ENCODE results near the gene ASGR2. TPM values are rescaled to one million over a fixed set of nuclear protein-coding genes. Genes with fewer than 3 reads are reported as not detected.

Gene ASGR2
- polyA plus RNA-seq, 3 donors = 53.3 to 148 (median 78.3) TPM

DNA sequence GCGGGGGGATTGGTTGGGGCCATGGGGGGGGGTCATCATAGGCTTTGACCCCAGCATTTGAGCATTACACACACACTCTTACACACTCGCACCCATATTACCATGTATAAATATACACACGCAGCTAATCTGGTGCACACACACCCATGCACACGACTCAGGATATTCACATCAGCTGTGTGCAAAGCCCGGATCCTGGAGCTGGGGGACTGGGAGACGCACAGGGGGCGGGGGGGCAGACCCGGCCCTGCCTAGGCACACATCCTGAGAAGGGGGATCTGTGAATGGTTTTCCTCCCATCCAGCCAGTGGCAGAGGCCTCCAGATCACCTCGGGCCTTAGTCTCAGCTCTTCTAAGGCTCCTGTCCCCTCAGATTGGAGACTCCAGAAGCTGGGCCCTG lies 5.6 kb downstream of the ASGR2 start:
- Histone ChIP-seq H3K36me3 (replicated peaks in 1 of 2; ENCODE audit: control insufficient read depth in 1 of 2, insufficient read depth in 2 of 2, low read length in 2 of 2) (peaks cover 27 to 28% of the 10 kb centered on the region in 2 donors), H3K27ac (ENCODE audit: low read depth in 1 of 2, low read length in 2 of 2) (peak overlapping the region in 1 of 2 donors; percentile 27), H3K4me1 (ENCODE audit: control insufficient read depth in 1 of 2, insufficient read depth in 2 of 2, low read length in 2 of 2) (peaks cover 56 to 64% of the 10 kb centered on the region in 2 donors), H2AFZ (ENCODE audit: insufficient read depth, low read depth, low read length, poor library complexity, severe bottlenecking) (no peak overlapping the region), H3K9me3 (replicated peaks in 1 of 2; ENCODE audit: control insufficient read depth in 1 of 2, insufficient read depth in 1 of 2, low read length in 2 of 2) (no peaks in the 10 kb centered on the region), H3K27me3 (ENCODE audit: control insufficient read depth in 2 of 2, insufficient read depth in 2 of 2, low read length in 2 of 2) (no peaks in the 10 kb centered on the region), H3K4me3 (replicated peaks in 1 of 3; ENCODE audit: low read depth in 2 of 3, low read length in 3 of 3) (no peak overlapping the region), H3K9ac (ENCODE audit: insufficient read depth, low read length, poor library complexity, severe bottlenecking) (no peak overlapping the region), H3K79me2 (ENCODE audit: insufficient read depth, low read length) (peaks cover 23% of the 10 kb centered on the region), H4K20me1 (ENCODE audit: insufficient read depth, low read length) (no peaks in the 10 kb centered on the region), H3K4me2 (replicated peaks; ENCODE audit: extremely low read depth, low read length, poor library complexity, severe bottlenecking) (no peak overlapping the region)
- TF ChIP-seq, protein P1, sequence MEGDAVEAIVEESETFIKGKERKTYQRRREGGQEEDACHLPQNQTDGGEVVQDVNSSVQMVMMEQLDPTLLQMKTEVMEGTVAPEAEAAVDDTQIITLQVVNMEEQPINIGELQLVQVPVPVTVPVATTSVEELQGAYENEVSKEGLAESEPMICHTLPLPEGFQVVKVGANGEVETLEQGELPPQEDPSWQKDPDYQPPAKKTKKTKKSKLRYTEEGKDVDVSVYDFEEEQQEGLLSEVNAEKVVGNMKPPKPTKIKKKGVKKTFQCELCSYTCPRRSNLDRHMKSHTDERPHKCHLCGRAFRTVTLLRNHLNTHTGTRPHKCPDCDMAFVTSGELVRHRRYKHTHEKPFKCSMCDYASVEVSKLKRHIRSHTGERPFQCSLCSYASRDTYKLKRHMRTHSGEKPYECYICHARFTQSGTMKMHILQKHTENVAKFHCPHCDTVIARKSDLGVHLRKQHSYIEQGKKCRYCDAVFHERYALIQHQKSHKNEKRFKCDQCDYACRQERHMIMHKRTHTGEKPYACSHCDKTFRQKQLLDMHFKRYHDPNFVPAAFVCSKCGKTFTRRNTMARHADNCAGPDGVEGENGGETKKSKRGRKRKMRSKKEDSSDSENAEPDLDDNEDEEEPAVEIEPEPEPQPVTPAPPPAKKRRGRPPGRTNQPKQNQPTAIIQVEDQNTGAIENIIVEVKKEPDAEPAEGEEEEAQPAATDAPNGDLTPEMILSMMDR (IDR thresholded peaks at IDR 0.05) = no peak
- intact Hi-C loops (cut with micrococcal nuclease) = no loop called here
- Mint-ChIP-seq H3K36me3 (peaks cover 25 to 54% of the 10 kb centered on the region in 2 donors), H3K4me1 (peaks cover 27% of the 10 kb centered on the region), H3K27me3 (ENCODE audit: low read depth in 3 of 3) (peaks cover 0 to 2% (median 0%) of the 10 kb centered on the region in 3 donors), H3K9me3 (peaks cover 0 to 2% (median 0%) of the 10 kb centered on the region in 7 donors), H3K4me3 (no peak overlapping the region), H3K27ac (peak overlapping the region in 1 of 7 donors; percentile 5)
- WGBS (ENCODE audit: insufficient coverage) = 98% methylated on average over 5 of the region's 9 CpGs
- no peak for DNase-seq

DNA sequence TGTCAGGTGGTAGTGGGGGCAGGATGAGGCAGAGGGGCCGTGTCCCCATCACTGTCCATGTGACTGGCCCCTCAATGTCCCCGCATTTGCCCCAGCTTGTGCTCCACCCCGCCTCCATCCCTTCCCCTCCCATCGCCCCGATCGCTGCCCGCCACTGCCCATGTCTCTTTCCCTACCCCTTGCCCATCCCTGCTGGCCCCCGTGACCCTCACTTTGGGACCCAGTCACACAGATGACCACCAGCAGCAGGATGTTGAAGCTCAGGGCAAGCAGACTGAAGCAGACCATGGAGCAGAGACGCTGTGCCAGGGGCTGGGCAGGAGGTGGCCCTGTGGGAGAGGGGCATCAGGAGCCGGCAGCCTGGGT lies 6.1 kb downstream of the ASGR2 start:
- Histone ChIP-seq H3K4me3 (replicated peaks in 1 of 3; ENCODE audit: low read depth in 2 of 3, low read length in 3 of 3) (no peak overlapping the region), H3K4me2 (replicated peaks; ENCODE audit: extremely low read depth, low read length, poor library complexity, severe bottlenecking) (no peak overlapping the region), H2AFZ (ENCODE audit: insufficient read depth, low read depth, low read length, poor library complexity, severe bottlenecking) (no peak overlapping the region), H3K36me3 (replicated peaks in 1 of 2; ENCODE audit: control insufficient read depth in 1 of 2, insufficient read depth in 2 of 2, low read length in 2 of 2) (peaks cover 27 to 29% of the 10 kb centered on the region in 2 donors), H4K20me1 (ENCODE audit: insufficient read depth, low read length) (no peaks in the 10 kb centered on the region), H3K27ac (ENCODE audit: low read depth in 1 of 2, low read length in 2 of 2) (no peak overlapping the region), H3K79me2 (ENCODE audit: insufficient read depth, low read length) (peaks cover 19% of the 10 kb centered on the region), H3K9ac (ENCODE audit: insufficient read depth, low read length, poor library complexity, severe bottlenecking) (no peak overlapping the region), H3K9me3 (replicated peaks in 1 of 2; ENCODE audit: control insufficient read depth in 1 of 2, insufficient read depth in 1 of 2, low read length in 2 of 2) (no peaks in the 10 kb centered on the region), H3K4me1 (ENCODE audit: control insufficient read depth in 1 of 2, insufficient read depth in 2 of 2, low read length in 2 of 2) (peaks cover 52 to 60% of the 10 kb centered on the region in 2 donors), H3K27me3 (ENCODE audit: control insufficient read depth in 2 of 2, insufficient read depth in 2 of 2, low read length in 2 of 2) (no peaks in the 10 kb centered on the region)
- Mint-ChIP-seq H3K27ac (peak overlapping the region in 1 of 7 donors; percentile 62), H3K4me1 (peaks cover 27% of the 10 kb centered on the region), H3K4me3 (no peak overlapping the region), H3K36me3 (peaks cover 29 to 59% of the 10 kb centered on the region in 2 donors), H3K9me3 (peaks cover 0 to 2% (median 0%) of the 10 kb centered on the region in 7 donors), H3K27me3 (ENCODE audit: low read depth in 3 of 3) (peaks cover 0 to 2% (median 0%) of the 10 kb centered on the region in 3 donors)
- no peak for DNase-seq
- WGBS (ENCODE audit: insufficient coverage) = 84% methylated on average over 7 of the region's 10 CpGs
- TF ChIP-seq, protein P1 (IDR thresholded peaks at IDR 0.05) = no peak
- intact Hi-C loops (cut with micrococcal nuclease) = no loop called here

Data from CD14-positive monocyte (primary cell).